GM19351 (cell line): ENCODE results near the gene PPP1R8.

ENCODE experiments used
- ATAC-seq: cut with Tn5 transposase; IDR thresholded peaks from one replicate; pipeline ENCODE4 v1.9.1; 2021; ENCODE audit warnings: mild to moderate bottlenecking, moderate library complexity; ENCODE audit not compliant: unreplicated experiment

PPP1R8 gene

DNA sequence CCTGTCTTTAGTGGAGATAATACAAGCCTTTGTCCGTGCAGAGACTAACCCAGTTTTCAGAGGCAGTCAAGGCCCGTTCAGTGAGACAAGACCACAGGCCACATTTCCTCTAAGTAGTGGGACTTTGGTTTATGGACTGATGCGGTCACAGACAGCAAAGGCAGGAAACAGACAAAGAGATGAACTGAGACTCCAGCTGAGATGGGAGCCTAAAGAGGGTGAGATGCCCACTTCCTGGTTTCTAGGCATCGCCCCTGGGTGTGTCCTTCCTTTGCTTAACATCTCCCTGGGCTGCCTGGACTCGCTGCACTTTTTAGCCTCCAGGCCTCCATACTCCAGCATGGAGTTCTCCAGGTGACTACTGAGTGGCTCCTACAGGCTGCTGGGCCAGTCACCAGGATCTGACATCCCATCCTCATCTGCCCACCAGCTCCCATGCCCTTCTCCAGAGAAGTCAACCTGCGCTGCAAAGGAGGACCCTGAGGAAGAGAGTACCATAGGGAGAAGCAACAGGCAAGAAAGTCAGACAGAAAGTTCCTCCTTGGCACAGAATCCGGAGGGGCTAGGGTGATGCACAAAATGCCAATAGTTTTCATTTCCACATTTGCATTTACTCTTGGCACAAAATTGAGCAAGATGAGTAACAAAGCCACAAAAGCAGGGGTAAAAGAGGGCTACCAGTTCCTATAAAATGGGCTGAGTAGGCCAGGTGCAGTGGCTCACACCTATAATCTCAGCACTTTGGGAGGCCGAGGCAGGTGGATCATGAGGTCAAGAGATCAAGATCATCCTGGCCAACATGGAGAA is 56.8 kb downstream of the PPP1R8 start:
- no peak for ATAC-seq

DNA sequence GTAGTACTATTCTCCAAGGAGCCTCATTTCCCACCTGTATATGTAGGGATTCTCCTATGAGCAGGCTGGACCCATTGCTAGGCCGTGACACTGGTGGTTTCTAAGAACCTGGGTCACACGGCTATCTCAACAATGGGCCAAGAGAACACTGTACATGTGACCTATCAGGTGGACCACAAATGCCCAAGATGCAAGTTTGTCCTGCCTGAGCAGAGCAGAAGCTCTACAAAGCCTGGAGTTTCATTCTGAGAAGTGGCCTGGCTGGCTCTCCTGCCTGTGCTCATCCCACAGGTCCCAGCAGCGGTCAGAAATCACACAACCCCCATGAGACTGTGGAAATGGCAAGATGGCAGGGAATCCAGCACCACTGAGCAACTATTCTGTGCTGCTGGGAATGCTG is 58.9 kb downstream of the PPP1R8 start:
- ATAC-seq = no peak

DNA sequence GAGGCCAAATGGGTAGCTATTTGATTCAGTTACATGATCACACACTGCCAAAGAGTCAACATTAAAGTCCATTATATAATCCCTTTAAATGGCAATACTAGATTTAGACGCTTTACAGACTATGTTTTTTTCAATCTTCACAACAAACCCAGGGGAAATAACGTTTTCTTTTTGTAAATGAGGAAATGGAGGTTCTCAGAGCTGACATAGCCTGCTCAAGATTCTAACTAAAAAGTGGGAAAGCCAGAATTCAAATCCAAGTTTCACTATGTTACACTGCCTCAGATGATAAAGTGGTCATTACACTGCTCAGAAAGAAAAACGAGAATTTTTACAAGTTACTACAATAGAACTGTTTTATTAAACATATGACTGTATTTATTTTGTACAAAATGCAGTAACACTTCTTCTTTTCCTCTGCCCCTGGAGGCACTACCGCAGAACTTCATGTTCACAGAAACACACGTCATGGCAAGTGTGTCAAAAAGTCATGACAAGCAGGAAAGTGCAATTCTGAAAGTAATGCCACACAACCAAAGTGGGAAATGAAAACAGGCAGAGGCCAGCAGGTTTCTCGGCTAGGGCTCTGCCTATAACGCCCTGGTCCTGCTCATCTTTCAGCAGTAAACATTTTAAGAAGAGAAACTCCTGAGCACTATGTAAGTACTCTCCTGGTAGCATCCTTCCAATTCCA is 60.8 kb downstream of the PPP1R8 start:
- no peak for ATAC-seq

DNA sequence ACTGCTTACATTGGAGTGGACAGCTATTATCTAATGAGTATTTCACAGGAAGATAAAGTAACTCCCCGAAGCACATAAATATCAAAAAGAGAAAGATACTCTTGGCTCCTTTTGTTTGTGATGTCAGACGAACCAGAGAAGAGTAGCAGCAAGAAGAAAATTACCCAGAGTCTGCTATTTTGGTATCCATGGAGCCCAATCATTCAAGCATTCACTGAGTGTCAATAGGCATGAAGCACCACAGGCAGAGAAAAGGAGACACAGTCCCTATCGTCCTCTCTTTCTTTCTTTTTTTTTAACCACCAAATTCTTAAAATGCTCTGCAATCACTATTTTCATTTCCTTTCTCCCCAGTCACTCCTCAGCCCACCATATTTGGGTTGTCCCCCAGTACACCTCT is 63.9 kb downstream of the PPP1R8 start:
- no peak for ATAC-seq
